Keratinocyte (primary cell): ENCODE results near the gene ATP9B. TPM values are rescaled to one million over a fixed set of nuclear protein-coding genes. Genes with fewer than 3 reads are reported as not detected.

Experiments used
- DNase-seq: peaks from one replicate; pipeline ENCODE4 v3.0.0-alpha.2; 2011; ENCODE audit warnings: low read depth, missing footprints, low spot score
- FAIRE-seq: peaks from 2 replicates; lab custom pipeline; 2011; peaks lifted over from hg19 to GRCh38; lab: Jason Lieb, UNC
- H2AFZ ChIP-seq: 2 replicates; pipeline ENCODE4 v1.6.0; 2012; ENCODE audit warnings: low read length, control low read depth, inconsistent platforms; ENCODE audit not compliant: control insufficient read depth
- H3K27ac ChIP-seq: 2 replicates; pipeline ENCODE4 v1.5.1; 2011; ENCODE audit warnings: low read length; ENCODE audit not compliant: control insufficient read depth, insufficient read depth
- H3K27me3 ChIP-seq: 3 replicates; pipeline ENCODE4 v1.6.0; 2011; ENCODE audit warnings: low read length; ENCODE audit not compliant: control insufficient read depth, insufficient read depth; ENCODE audit errors: extremely low read depth
- H3K36me3 ChIP-seq, 2 experiments: 2 replicates in 1 of 2; 3 replicates in 1 of 2; pipeline ENCODE4 v1.5.1; 2011; ENCODE audit warnings: low read length in 2 of 2, mild to moderate bottlenecking in 1 of 2; ENCODE audit not compliant: control insufficient read depth in 2 of 2, insufficient read depth in 2 of 2; ENCODE audit errors: extremely low read depth in 1 of 2
- H3K4me1 ChIP-seq: 3 replicates; pipeline ENCODE4 v1.5.1; 2011; ENCODE audit warnings: low read length; ENCODE audit not compliant: control insufficient read depth, insufficient read depth; ENCODE audit errors: extremely low read depth
- H3K4me2 ChIP-seq: 3 replicates; pipeline ENCODE4 v1.6.0; 2011; ENCODE audit warnings: low read depth, low read length; ENCODE audit not compliant: control insufficient read depth, insufficient read depth; ENCODE audit errors: extremely low read depth
- H3K4me3 ChIP-seq, 3 experiments: fragments of 200-600 bp in 1 of 3; sonication (generic) in 1 of 3; 2 replicates in 2 of 3; 3 replicates in 1 of 3; pipeline ENCODE4 v1.5.1; 2011 to 2016; ENCODE audit warnings: low read length in 3 of 3, mild to moderate bottlenecking in 3 of 3, control low read depth in 2 of 3, inconsistent platforms in 1 of 3, low read depth in 1 of 3, mixed read lengths in 1 of 3, mixed run types in 1 of 3, moderate library complexity in 1 of 3; ENCODE audit not compliant: control insufficient read depth in 2 of 3, insufficient read depth in 2 of 3; ENCODE audit errors: extremely low read depth in 1 of 3
- H3K79me2 ChIP-seq: 2 replicates; pipeline ENCODE4 v1.6.0; 2012; ENCODE audit warnings: low read length; ENCODE audit not compliant: control insufficient read depth, insufficient read depth
- H3K9ac ChIP-seq: 3 replicates; pipeline ENCODE4 v1.6.0; 2011; ENCODE audit warnings: low read length; ENCODE audit not compliant: control insufficient read depth, insufficient read depth; ENCODE audit errors: extremely low read depth
- H3K9me1 ChIP-seq: 3 replicates; pipeline ENCODE4 v1.6.0; 2011; ENCODE audit warnings: low read length; ENCODE audit not compliant: control insufficient read depth, insufficient read depth; ENCODE audit errors: extremely low read depth
- H3K9me3 ChIP-seq: 2 replicates; pipeline ENCODE4 v1.5.1; 2012; ENCODE audit warnings: low read depth, low read length; ENCODE audit not compliant: control insufficient read depth
- H4K20me1 ChIP-seq: 3 replicates; pipeline ENCODE4 v1.6.0; 2011; ENCODE audit warnings: low read length; ENCODE audit not compliant: control insufficient read depth, insufficient read depth; ENCODE audit errors: extremely low read depth
- EZH2 ChIP-seq: IDR thresholded peaks from one replicate; pipeline ENCODE4 v1.6.1; 2012; ENCODE audit warnings: inconsistent platforms, mild to moderate bottlenecking, low read length, moderate library complexity
- dilution Hi-C: fragments of 300-500 bp; cut with MboI; formaldehyde crosslinking; loops from one replicate; pipeline ENCODE4 v1.7.0; 2020; ENCODE audit warnings: low sequenced_read_pairs; ENCODE audit not compliant: extremely low pct_ligation_motif_present
- polyA plus RNA-seq, 5 experiments: library from polyadenylated mRNA; depleted of rRNA in 3 of 5; stranded (reverse) in 3 of 5; stranded (forward) in 1 of 5; unstranded in 1 of 5; fragments of >200 nt; gene quantifications; 1 replicate in 1 of 5; 2 replicates in 3 of 5; 3 replicates in 1 of 5; pipeline versions ENCODE4 v1.2.1 to v1.2.3, GENCODE V29; 2011 to 2012; ENCODE audit warnings: missing spikeins in 2 of 5, low read depth in 1 of 5, low replicate concordance in 1 of 5
- TF ChIP-seq, protein P1 (sequence below), 3 experiments: IDR thresholded peaks in 1 of 3; conservative IDR thresholded peaks in 1 of 3; optimal IDR thresholded peaks in 1 of 3; 2 replicates in 2 of 3; 3 replicates in 1 of 3; pipeline versions ENCODE3 to v1.5.1; 2011; ENCODE audit warnings: low read length in 3 of 3, mild to moderate bottlenecking in 3 of 3, moderate library complexity in 2 of 3, control low read depth in 1 of 3, inconsistent platforms in 1 of 3; ENCODE audit not compliant: insufficient read depth in 2 of 3; ENCODE audit errors: extremely low read depth in 1 of 3

Gene ATP9B
- polyA plus RNA-seq, 1 donor (not counting 4 experiments of a cell fraction or from before 2014, with no cell fraction given), result 16.1 TPM

DNA sequence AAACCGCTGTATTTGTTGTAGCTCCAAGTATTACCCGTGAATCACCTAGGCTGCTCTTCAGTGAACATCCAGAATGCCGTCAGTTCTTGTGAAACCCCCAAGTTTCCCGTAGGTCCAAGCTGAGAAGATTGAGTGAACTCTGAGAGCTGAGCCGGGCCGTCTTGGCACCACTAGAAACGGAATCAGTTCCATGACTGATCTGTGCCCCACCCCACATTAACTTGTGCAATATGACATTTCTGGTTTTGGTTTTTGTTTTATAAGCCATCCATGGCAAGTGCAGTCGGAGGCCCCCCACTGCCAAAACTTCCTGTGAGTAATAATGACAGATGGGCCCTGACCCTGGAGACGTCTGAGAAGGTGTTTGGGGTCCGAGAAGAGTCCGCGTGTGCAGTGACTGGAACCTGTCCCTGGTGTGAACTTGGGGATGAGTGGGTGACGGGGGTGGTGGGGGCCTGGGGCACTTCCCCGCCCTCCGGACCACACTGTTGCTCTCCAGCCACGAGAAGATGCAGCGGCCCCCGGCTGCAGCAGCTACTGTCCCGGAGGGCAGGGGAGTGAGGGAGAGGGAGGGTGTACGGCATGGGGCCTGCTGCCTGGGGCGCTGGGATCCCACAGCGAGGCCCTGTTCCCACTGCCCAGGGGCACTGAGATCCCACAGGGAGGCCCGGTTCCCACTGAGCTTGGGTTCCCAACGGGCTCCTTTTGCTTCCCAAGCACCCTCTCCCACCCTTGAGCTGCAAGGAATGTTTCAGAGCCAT, 353.0 kb downstream of the ATP9B start:
- H3K9ac ChIP-seq, result no peak overlapping the region
- H3K9me3 ChIP-seq, result no peaks in the 10 kb centered on the region
- TF ChIP-seq, protein P1, sequence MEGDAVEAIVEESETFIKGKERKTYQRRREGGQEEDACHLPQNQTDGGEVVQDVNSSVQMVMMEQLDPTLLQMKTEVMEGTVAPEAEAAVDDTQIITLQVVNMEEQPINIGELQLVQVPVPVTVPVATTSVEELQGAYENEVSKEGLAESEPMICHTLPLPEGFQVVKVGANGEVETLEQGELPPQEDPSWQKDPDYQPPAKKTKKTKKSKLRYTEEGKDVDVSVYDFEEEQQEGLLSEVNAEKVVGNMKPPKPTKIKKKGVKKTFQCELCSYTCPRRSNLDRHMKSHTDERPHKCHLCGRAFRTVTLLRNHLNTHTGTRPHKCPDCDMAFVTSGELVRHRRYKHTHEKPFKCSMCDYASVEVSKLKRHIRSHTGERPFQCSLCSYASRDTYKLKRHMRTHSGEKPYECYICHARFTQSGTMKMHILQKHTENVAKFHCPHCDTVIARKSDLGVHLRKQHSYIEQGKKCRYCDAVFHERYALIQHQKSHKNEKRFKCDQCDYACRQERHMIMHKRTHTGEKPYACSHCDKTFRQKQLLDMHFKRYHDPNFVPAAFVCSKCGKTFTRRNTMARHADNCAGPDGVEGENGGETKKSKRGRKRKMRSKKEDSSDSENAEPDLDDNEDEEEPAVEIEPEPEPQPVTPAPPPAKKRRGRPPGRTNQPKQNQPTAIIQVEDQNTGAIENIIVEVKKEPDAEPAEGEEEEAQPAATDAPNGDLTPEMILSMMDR (optimal IDR thresholded peaks at IDR 0.05 in 1 of 3, IDR thresholded peaks at IDR 0.05 in 1 of 3, conservative IDR thresholded peaks at IDR 0.05 in 1 of 3; ENCODE audit: extremely low read depth in 1 of 3, insufficient read depth in 2 of 3, low read length in 3 of 3), result no peak
- no peak for TF ChIP-seq EZH2
- no peaks in the 10 kb centered on the region for H3K79me2 ChIP-seq
- no peak for FAIRE-seq
- no peak for DNase-seq
- no peaks in the 10 kb centered on the region for H3K27me3 ChIP-seq
- no peak overlapping the region for H3K27ac ChIP-seq
- no peak overlapping the region for H2AFZ ChIP-seq
- H3K9me1 ChIP-seq, result no peaks in the 10 kb centered on the region
- no peaks in the 10 kb centered on the region for H4K20me1 ChIP-seq
- H3K4me1 ChIP-seq, result no peaks in the 10 kb centered on the region
- peaks cover 0 to 8% of the 10 kb centered on the region in 2 experiments for H3K36me3 ChIP-seq
- dilution Hi-C loops, result no loop called here
- no peak overlapping the region for H3K4me2 ChIP-seq
- no peak overlapping the region for H3K4me3 ChIP-seq

DNA sequence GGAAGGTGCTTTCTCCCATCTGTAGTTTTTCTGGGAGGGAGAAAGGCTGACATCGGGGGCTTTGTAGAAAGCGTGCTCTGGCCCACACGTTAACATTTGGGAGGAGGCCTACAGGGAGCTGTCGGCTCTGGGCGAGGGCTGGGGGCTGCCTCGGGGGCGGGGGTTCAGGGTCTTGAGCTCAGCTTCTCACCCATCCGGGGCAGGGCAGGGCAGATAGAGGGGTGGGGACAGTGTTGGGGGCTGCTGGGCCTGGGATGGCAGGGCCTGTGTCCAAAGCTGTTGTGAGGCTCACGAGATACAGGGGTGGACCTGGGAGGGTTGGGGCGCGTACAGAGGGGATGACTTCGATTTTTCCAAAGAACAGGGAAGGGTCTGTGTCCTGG, 353.6 kb downstream of the ATP9B start:
- DNase-seq, result no peak
- dilution Hi-C loops, result no loop called here
- H3K9me1 ChIP-seq, result no peaks in the 10 kb centered on the region
- no peak for FAIRE-seq
- H3K4me2 ChIP-seq, result no peak overlapping the region
- H3K4me3 ChIP-seq, result no peak overlapping the region
- H3K9ac ChIP-seq, result no peak overlapping the region
- no peaks in the 10 kb centered on the region for H3K79me2 ChIP-seq
- H3K36me3 ChIP-seq, result peaks cover 0 to 8% of the 10 kb centered on the region in 2 experiments
- H3K4me1 ChIP-seq, result no peaks in the 10 kb centered on the region
- H3K27me3 ChIP-seq, result no peaks in the 10 kb centered on the region
- H3K27ac ChIP-seq, result no peak overlapping the region
- H3K9me3 ChIP-seq, result no peaks in the 10 kb centered on the region
- H4K20me1 ChIP-seq, result no peaks in the 10 kb centered on the region
- no peak for TF ChIP-seq EZH2
- TF ChIP-seq, protein P1 (optimal IDR thresholded peaks at IDR 0.05 in 1 of 3, IDR thresholded peaks at IDR 0.05 in 1 of 3, conservative IDR thresholded peaks at IDR 0.05 in 1 of 3; ENCODE audit: extremely low read depth in 1 of 3, insufficient read depth in 2 of 3, low read length in 3 of 3), result no peak
- no peak overlapping the region for H2AFZ ChIP-seq
